ENCODE data around the gene DCUN1D2.
"Not testable (repeated sequence)": the region's sequence is repeated elsewhere in the genome, so short reads cannot be mapped to it uniquely, and the experiment has no call there.

Gene DCUN1D2

GRCh38 chr13:113528813-113529180 is 38.3 kb upstream of the DCUN1D2 start:
- no peak for DNase-seq (ENCODE audit: low read depth, low spot score)
- no peak for TF ChIP-seq CTCF (IDR thresholded peaks at IDR 0.05; ENCODE audit: low read depth, low read length)
- no peak overlapping the region for H3K4me3 ChIP-seq (ENCODE audit: low read depth, low read length)
- in situ Hi-C loops (cut with HindIII; ENCODE audit: low sequenced_read_pairs): no loop called here

GRCh38 chr13:113528101-113528812 is 37.7 kb upstream of the DCUN1D2 start:
- DNase-seq (ENCODE audit: low read depth, low spot score): no peak
- no peak for TF ChIP-seq CTCF (IDR thresholded peaks at IDR 0.05; ENCODE audit: low read depth, low read length)
- in situ Hi-C loops (cut with HindIII; ENCODE audit: low sequenced_read_pairs): no loop called here
- H3K4me3 ChIP-seq (ENCODE audit: low read depth, low read length): no peak overlapping the region

- in situ Hi-C loops (cut with HindIII; ENCODE audit: low sequenced_read_pairs): no loop called here
- no peak for TF ChIP-seq CTCF (IDR thresholded peaks at IDR 0.05; ENCODE audit: low read depth, low read length)
- DNase-seq (ENCODE audit: low read depth, low spot score): no peak
- no peak overlapping the region for H3K4me3 ChIP-seq (ENCODE audit: low read depth, low read length)
Measured at GRCh38 chr13:113527272-113527958, 36.9 kb upstream of the DCUN1D2 start.

- DNase-seq (ENCODE audit: low read depth, low spot score): no peak
- in situ Hi-C loops (cut with HindIII; ENCODE audit: low sequenced_read_pairs): no loop called here
Measured at GRCh38 chr13:113526466-113527220, 36.1 kb upstream of the DCUN1D2 start.

GRCh38 chr13:113522438-113522837 is 31.9 kb upstream of the DCUN1D2 start:
- H3K4me3 ChIP-seq (ENCODE audit: low read depth, low read length); DNase-seq (ENCODE audit: low read depth, low spot score); in situ Hi-C loops (cut with HindIII; ENCODE audit: low sequenced_read_pairs): not testable (repeated sequence)

More at GRCh38 chr13:113526466-113527220, 36.1 kb upstream of the DCUN1D2 start:
- H3K4me3 ChIP-seq (ENCODE audit: low read depth, low read length): no peak overlapping the region
- no peak for TF ChIP-seq CTCF (IDR thresholded peaks at IDR 0.05; ENCODE audit: low read depth, low read length)

- TF ChIP-seq CTCF (IDR thresholded peaks at IDR 0.05; ENCODE audit: low read depth, low read length): no peak
- in situ Hi-C loops (cut with HindIII; ENCODE audit: low sequenced_read_pairs): no loop called here
- H3K4me3 ChIP-seq (ENCODE audit: low read depth, low read length): no peak overlapping the region
- no peak for DNase-seq (ENCODE audit: low read depth, low spot score)
Measured at GRCh38 chr13:113520571-113520970, 30.1 kb upstream of the DCUN1D2 start.

GRCh38 chr13:113519556-113519955 is 29.0 kb upstream of the DCUN1D2 start:
- in situ Hi-C loops (cut with HindIII; ENCODE audit: low sequenced_read_pairs): no loop called here
- no peak overlapping the region for H3K4me3 ChIP-seq (ENCODE audit: low read depth, low read length)
- no peak for DNase-seq (ENCODE audit: low read depth, low spot score)
- no peak for TF ChIP-seq CTCF (IDR thresholded peaks at IDR 0.05; ENCODE audit: low read depth, low read length)

Measured in astrocyte of the spinal cord (primary cell).